Breast epithelium (tissue), 4 donors: ENCODE measurements around the gene PAK5. TPM values are rescaled to one million over a fixed set of nuclear protein-coding genes. Genes with fewer than 3 reads are reported as not detected.

ENCODE experiments used
- DNase-seq, 2 donors: peaks; one replicate each; pipeline ENCODE4 v3.0.0-alpha.2; 2019; ENCODE audit warnings: low spot score in 2 of 2
- H3K27ac ChIP-seq, 2 donors: fragments of 200-600 bp; sonication (generic) in 1 of 2; one replicate each; pipeline ENCODE4 v1.5.1; 2016 to 2019; ENCODE audit warnings: mild to moderate bottlenecking in 1 of 2
- H3K27me3 ChIP-seq, 2 donors: fragments of 200-600 bp; sonication (generic) in 1 of 2; one replicate each; pipeline versions ENCODE4 v1.5.1 to v1.6.0; 2017 to 2019; ENCODE audit warnings: control low read depth in 1 of 2, mild to moderate bottlenecking in 1 of 2
- H3K36me3 ChIP-seq: fragments of 200-600 bp; one replicate; pipeline ENCODE4 v1.5.1; 2019
- H3K4me1 ChIP-seq, 2 donors: fragments of 200-600 bp; sonication (generic); one replicate each; pipeline ENCODE4 v1.5.1; 2016 to 2019; ENCODE audit warnings: control low read depth in 1 of 2
- H3K4me3 ChIP-seq, 3 donors: fragments of 200-600 bp; sonication (generic); 1 replicate in 2 of 3; 2 replicates in 1 of 3; pipeline ENCODE4 v1.5.1; 2016 to 2019; ENCODE audit warnings: mild to moderate bottlenecking in 3 of 3, moderate library complexity in 2 of 3
- H3K9me3 ChIP-seq, 2 donors: fragments of 200-600 bp; sonication (generic) in 1 of 2; one replicate each; pipeline ENCODE4 v1.5.1; 2016 to 2019; ENCODE audit warnings: control low read depth in 1 of 2
- CTCF ChIP-seq, 3 donors: fragments of 450-650 bp; IDR thresholded peaks; one replicate each; pipeline ENCODE4 v1.5.1; 2016 to 2017; ENCODE audit warnings: antibody characterized with exemption in 3 of 3, mild to moderate bottlenecking in 3 of 3, moderate library complexity in 3 of 3
- POLR2A ChIP-seq: fragments of 450-650 bp; IDR thresholded peaks from one replicate; pipeline ENCODE4 v1.6.1; 2016; ENCODE audit warnings: antibody characterized with exemption, mild to moderate bottlenecking, moderate library complexity
- POLR2AphosphoS5 ChIP-seq, 3 donors: sonication (generic); formaldehyde crosslinking; IDR thresholded peaks; one replicate each; pipeline ENCODE4 v1.6.1; 2017; ENCODE audit warnings: antibody characterized with exemption in 3 of 3
- intact Hi-C: fragments of 100-400 bp; cut with DNase I; formaldehyde crosslinking; loops from one replicate; pipeline ENCODE4 v1.15.1; 2023; ENCODE audit warnings: low total_unique reads
- total RNA-seq, 3 donors: library from RNA; depleted of rRNA; stranded (reverse); fragments of >200 nt; gene quantifications; one replicate each; pipeline ENCODE4 v1.1.0, GENCODE V29; 2016

PAK5 gene
- total RNA-seq, 3 donors from 2014 or later, result 0.66 to 1.3 TPM; not detected in 1

GRCh38 chr20:9490631-9491030 lies 348.2 kb downstream of the PAK5 start:
- DNase-seq, result no peak
- TF ChIP-seq CTCF (IDR thresholded peaks at IDR 0.05) (no peak), POLR2AphosphoS5 (IDR thresholded peaks at IDR 0.05) (no peak), POLR2A (no peak)
- Histone ChIP-seq H3K36me3 (no peaks in the 10 kb centered on the region), H3K4me1 (no peaks in the 10 kb centered on the region), H3K27me3 (no peaks in the 10 kb centered on the region), H3K9me3 (no peaks in the 10 kb centered on the region), H3K4me3 (no peak overlapping the region), H3K27ac (no peak overlapping the region)
- intact Hi-C loops, result no loop called here

- DNase-seq, result no peak
- Histone ChIP-seq H3K4me1 (no peaks in the 10 kb centered on the region), H3K4me3 (no peak overlapping the region), H3K36me3 (no peaks in the 10 kb centered on the region), H3K27ac (no peak overlapping the region), H3K27me3 (no peaks in the 10 kb centered on the region), H3K9me3 (no peaks in the 10 kb centered on the region)
- TF ChIP-seq CTCF (IDR thresholded peaks at IDR 0.05) (no peak), POLR2A (no peak), POLR2AphosphoS5 (IDR thresholded peaks at IDR 0.05) (no peak)
- intact Hi-C loops, result no loop called here
Measured at GRCh38 chr20:9490161-9490560, 348.7 kb downstream of the PAK5 start.

GRCh38 chr20:9488063-9488462 lies 350.8 kb downstream of the PAK5 start:
- Histone ChIP-seq H3K27ac (no peak overlapping the region), H3K9me3 (no peaks in the 10 kb centered on the region), H3K4me1 (no peaks in the 10 kb centered on the region), H3K27me3 (no peaks in the 10 kb centered on the region), H3K4me3 (no peak overlapping the region), H3K36me3 (no peaks in the 10 kb centered on the region)
- TF ChIP-seq POLR2AphosphoS5 (IDR thresholded peaks at IDR 0.05) (no peak), POLR2A (no peak), CTCF (IDR thresholded peaks at IDR 0.05) (no peak)
- DNase-seq, result no peak
- intact Hi-C loops, result no loop called here

Other genes with a start within 250 kb of the PAK5 start
- 10 to 100 TPM in 1 of 3 donors, 1 to 10 TPM in 2; 3.6 to 13.1 (median 7.3) TPM for gene ANKEF1, start 195.9 kb upstream of the PAK5 start, total RNA-seq